ENCODE measurements around the gene SSUH2. TPM values are rescaled to one million over a fixed set of nuclear protein-coding genes. Genes with fewer than 3 reads are reported as not detected.

The SSUH2 gene
- total and polyA plus RNA-seq, 2 experiments from 2014 or later = 0.73 to 2.3 TPM

DNA sequence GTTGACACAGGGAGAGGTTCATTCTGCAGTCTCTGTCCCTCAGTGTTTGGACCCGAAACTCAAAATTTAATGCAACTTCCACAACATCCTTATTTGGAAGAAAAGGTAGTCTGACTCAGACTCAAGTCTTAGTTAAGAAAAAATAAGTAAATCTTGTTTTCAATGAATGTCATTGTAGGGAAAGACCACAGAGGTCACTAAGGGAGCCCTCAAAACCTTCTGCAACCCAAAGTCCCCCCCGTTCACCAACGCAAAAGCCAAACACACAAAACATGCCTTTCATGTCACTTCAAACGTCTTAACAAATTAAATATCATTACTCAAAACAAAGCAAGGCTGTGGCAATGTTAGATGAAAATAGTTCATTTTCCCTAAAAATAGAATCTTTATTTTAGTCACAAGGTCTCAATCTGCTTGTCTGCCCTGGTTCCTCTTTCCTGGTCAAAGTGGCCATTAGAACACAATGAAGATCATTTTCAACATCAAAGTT, 20.9 kb upstream of the SSUH2 start:
- Histone ChIP-seq H3F3A (replicated peaks; ENCODE audit: low read depth) (no peaks in the 10 kb centered on the region), H3K4me2 (no peak overlapping the region), H3K9me2 (ENCODE audit: insufficient read depth) (no peaks in the 10 kb centered on the region), H3K4me1 (ENCODE audit: insufficient read depth) (peaks cover 12% of the 10 kb centered on the region; the same call in 1 of the 2 replicates), H3K27me3 (ENCODE audit: insufficient read depth) (no peaks in the 10 kb centered on the region), H3K27ac (ENCODE audit: low read depth) (no peak overlapping the region), H3K79me2 (replicated peaks; ENCODE audit: insufficient read depth) (no peaks in the 10 kb centered on the region), H3K4me3 (no peak overlapping the region), H2AFZ (no peak overlapping the region), H3K36me3 (ENCODE audit: insufficient read depth) (no peaks in the 10 kb centered on the region), H4K20me1 (replicated peaks; ENCODE audit: insufficient read depth) (no peaks in the 10 kb centered on the region)
- DNase-seq (ENCODE audit: low spot score) (no peak), ATAC-seq (no peak)
- peaks cover 1% of the 10 kb centered on the region for H3K27me3 Mint-ChIP-seq (ENCODE audit: insufficient read depth, low read depth, poor library complexity)
- H3K36me3 Mint-ChIP-seq (ENCODE audit: low read depth) = no peaks in the 10 kb centered on the region
- TF ChIP-seq NANOG (IDR thresholded peaks at IDR 0.05; ENCODE audit: borderline replicate concordance) = no peak
- no peak for TF ChIP-seq EZH2 (IDR thresholded peaks at IDR 0.05; ENCODE audit: low read depth, unreplicated experiment)
- TF ChIP-seq JUNB (IDR thresholded peaks at IDR 0.05; ENCODE audit: unreplicated experiment) = no peak
- TF ChIP-seq POLR2AphosphoS5 (IDR thresholded peaks at IDR 0.05; ENCODE audit: low read depth) = no peak
- TF ChIP-seq CREB1 (CRISPR knock-in tag; IDR thresholded peaks at IDR 0.05; ENCODE audit: low read depth) = no peak
- TF ChIP-seq ETS1 (IDR thresholded peaks at IDR 0.05) = no peak
- TF ChIP-seq, protein P1, sequence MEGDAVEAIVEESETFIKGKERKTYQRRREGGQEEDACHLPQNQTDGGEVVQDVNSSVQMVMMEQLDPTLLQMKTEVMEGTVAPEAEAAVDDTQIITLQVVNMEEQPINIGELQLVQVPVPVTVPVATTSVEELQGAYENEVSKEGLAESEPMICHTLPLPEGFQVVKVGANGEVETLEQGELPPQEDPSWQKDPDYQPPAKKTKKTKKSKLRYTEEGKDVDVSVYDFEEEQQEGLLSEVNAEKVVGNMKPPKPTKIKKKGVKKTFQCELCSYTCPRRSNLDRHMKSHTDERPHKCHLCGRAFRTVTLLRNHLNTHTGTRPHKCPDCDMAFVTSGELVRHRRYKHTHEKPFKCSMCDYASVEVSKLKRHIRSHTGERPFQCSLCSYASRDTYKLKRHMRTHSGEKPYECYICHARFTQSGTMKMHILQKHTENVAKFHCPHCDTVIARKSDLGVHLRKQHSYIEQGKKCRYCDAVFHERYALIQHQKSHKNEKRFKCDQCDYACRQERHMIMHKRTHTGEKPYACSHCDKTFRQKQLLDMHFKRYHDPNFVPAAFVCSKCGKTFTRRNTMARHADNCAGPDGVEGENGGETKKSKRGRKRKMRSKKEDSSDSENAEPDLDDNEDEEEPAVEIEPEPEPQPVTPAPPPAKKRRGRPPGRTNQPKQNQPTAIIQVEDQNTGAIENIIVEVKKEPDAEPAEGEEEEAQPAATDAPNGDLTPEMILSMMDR (conservative IDR thresholded peaks at IDR 0.05; ENCODE audit: low read depth in 2 of 2) = no peak
- no peak for TF ChIP-seq ZNF462 (CRISPR knock-in tag; IDR thresholded peaks at IDR 0.05)
- no peak for TF ChIP-seq ZNF331 (CRISPR knock-in tag; IDR thresholded peaks at IDR 0.05; ENCODE audit: low read depth)
- TF ChIP-seq STAT1 (IDR thresholded peaks at IDR 0.05; ENCODE audit: unreplicated experiment) = no peak
- H3K27ac Mint-ChIP-seq = no peak overlapping the region
- no peaks in the 10 kb centered on the region for H3K9me3 Mint-ChIP-seq
- H3K4me1 Mint-ChIP-seq = peaks cover 9% of the 10 kb centered on the region
- no peak overlapping the region for H3K4me3 Mint-ChIP-seq
